ENCODE measurements around the gene RNF31. TPM values are rescaled to one million over a fixed set of nuclear protein-coding genes. Genes with fewer than 3 reads are reported as not detected.

RNF31 gene
- total RNA-seq, 1 donor from 2014 or later, result 79.4 TPM

DNA sequence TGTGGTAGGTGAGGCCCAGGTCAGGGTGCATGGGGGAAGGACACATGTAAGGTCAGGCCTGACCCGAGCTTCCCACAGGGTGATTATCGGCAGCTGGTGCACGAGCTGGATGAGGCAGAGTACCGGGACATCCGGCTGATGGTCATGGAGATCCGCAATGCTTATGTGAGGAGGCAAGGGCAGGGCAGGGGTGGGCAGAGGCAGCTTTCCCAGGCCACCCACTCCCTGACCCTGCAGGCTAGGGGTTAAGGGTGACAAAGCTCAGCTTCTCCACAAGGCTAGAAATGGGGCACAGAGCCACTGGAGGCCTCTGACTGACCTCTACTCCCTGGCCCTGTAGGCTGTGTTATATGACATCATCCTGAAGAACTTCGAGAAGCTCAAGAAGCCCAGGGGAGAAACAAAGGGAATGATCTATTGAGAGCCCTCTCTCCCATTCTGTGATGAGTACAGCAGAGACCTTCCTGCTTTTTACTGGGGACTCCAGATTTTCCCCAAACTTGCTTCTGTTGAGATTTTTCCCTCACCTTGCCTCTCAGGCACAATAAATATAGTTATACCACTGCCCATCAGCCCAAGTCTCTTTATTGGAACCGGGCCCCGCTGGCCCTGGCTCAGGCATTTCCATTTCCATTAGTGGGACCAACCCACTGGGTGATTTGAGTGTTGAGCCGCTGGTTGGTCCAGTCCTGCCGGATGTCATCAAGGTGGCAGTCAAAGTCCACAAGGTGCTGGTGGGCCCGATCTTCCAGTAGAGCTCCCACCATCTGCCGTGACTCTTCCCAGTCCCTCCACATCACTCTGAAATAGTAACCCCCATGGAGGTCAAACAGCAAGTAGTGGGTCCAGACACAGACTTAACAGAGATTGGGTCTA lies 8.7 kb upstream of the RNF31 start:
- no peak overlapping the region for H3K4me3 ChIP-seq (ENCODE audit: low read depth, low read length)
- TF ChIP-seq, protein P1, sequence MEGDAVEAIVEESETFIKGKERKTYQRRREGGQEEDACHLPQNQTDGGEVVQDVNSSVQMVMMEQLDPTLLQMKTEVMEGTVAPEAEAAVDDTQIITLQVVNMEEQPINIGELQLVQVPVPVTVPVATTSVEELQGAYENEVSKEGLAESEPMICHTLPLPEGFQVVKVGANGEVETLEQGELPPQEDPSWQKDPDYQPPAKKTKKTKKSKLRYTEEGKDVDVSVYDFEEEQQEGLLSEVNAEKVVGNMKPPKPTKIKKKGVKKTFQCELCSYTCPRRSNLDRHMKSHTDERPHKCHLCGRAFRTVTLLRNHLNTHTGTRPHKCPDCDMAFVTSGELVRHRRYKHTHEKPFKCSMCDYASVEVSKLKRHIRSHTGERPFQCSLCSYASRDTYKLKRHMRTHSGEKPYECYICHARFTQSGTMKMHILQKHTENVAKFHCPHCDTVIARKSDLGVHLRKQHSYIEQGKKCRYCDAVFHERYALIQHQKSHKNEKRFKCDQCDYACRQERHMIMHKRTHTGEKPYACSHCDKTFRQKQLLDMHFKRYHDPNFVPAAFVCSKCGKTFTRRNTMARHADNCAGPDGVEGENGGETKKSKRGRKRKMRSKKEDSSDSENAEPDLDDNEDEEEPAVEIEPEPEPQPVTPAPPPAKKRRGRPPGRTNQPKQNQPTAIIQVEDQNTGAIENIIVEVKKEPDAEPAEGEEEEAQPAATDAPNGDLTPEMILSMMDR (conservative IDR thresholded peaks at IDR 0.05; ENCODE audit: low read depth, low read length), result no peak
- no peak for DNase-seq (ENCODE audit: low read depth)

DNA sequence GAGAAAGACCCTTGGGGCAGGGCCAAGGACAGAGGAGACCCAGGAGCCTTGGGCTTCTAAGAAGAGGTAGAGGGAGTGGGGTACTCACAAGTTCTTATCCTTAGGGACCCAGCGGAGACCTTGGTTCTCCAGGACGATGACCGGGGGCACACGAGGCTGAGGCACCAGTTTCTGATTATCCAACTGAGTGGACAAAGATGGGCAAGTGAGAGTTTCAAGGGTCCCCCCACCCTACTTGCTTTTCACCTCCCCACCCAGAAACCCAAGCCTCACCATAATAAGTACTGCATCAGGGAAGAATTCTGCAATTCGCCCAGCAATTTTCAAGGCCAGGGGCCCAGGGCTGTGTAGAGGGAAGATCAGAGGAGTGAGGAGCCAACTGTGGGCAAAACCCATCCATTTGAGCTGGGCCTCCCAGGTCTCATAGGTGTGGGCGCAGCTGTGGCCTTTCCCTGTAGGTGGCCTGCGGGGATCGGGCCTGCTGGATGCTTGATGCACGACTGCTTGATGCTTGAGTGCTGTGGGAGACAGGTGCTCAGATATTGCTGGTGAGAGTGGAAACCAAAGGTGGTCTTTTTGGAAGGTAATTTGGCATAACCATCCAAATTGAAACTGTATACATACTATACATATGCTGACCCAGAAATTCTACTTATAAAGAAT lies 7.9 kb upstream of the RNF31 start:
- TF ChIP-seq, protein P1 (conservative IDR thresholded peaks at IDR 0.05; ENCODE audit: low read depth, low read length), result no peak
- H3K4me3 ChIP-seq (ENCODE audit: low read depth, low read length), result peak overlapping the region; percentile 89
- no peak for DNase-seq (ENCODE audit: low read depth)

DNA sequence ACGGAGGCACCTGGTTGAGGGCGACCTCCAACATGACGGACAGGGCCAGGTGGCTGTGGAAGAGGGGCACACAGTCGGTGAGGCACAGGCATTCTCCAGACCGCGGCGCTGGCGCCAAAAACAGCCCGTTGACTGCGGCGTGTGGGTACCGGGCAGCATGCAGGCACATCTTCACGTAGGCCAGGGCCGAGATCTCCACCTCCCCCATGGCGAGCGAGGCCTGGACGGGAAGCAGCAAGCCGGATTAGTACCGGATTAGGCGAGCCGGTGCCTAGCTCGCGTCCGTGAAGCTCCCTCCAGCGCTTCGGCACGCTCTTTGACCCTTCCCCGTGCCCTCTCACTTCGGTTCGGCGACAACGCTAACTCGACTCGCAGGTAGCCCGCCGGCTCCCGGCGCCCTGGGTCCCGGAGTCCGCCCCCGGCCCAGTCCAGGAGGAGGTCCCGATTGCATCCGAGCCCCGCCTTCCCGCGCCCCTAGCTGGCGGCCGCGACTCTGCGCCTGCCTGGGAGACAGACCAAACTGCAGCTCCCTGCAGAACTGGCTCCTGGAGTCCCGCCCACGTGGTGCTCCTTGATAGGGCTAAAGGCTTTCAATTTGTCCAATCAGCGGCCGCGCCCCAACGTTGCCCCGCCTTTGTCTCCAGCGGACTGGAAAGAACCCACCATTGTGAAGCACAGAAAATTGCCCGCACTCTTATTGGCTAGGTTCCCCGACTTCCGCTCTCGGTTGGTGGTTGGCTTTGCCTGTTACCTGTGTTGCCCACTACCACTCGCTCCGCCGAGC lies 6.0 kb upstream of the RNF31 start, which contains the start of gene EMC9:
EMC9 (minus strand) TSS at position 495 of the 784 bp plus-strand sequence; CDS start at position 208, 287 bp downstream.
- TF ChIP-seq, protein P1 (conservative IDR thresholded peaks at IDR 0.05; ENCODE audit: low read depth, low read length), result peak; percentile 37
- peak; percentile 91 for DNase-seq (ENCODE audit: low read depth)
- H3K4me3 ChIP-seq (ENCODE audit: low read depth, low read length), result peak within 1 kb of the TSS; percentile 89

DNA sequence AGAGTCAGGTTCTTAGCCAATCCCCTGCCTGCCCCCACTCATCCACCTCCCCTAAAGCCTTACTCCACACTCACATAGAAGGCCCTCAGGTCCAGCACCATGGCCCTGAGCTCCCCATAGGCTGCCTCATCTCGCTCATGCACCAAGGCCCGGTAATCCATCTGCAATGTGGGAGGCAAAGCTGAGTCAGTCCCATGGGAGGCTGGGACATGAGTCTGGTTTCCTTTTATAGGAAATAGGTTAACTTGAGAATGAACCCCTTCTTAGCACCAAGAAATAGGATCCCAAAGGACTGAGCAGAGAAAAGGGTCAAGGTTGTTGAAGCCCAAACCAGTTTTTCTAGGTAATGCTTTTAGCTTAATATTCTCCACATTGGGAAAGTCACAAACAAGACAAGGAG lies 3.8 kb upstream of the RNF31 start:
- no peak for DNase-seq (ENCODE audit: low read depth)
- TF ChIP-seq, protein P1 (conservative IDR thresholded peaks at IDR 0.05; ENCODE audit: low read depth, low read length), result no peak
- H3K4me3 ChIP-seq (ENCODE audit: low read depth, low read length), result no peak overlapping the region

DNA sequence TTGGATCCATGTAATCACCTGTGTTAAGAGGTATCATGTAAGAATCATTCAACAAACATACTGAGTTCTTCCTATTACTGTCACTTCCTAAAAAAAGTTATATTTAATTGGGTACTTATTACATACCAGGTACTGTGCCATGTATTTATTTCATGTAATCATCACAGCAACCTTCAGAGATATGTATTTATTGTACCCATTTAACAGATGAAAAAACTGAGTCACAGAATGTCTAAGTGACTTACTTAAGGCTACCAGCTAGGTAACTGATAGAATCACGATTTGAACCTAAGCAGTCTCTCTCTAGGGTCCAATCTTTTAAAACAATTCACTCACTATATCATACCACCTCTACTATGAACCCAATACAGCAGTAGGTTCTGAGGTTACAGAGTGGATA lies 2.8 kb upstream of the RNF31 start:
- TF ChIP-seq, protein P1 (conservative IDR thresholded peaks at IDR 0.05; ENCODE audit: low read depth, low read length), result no peak

DNA sequence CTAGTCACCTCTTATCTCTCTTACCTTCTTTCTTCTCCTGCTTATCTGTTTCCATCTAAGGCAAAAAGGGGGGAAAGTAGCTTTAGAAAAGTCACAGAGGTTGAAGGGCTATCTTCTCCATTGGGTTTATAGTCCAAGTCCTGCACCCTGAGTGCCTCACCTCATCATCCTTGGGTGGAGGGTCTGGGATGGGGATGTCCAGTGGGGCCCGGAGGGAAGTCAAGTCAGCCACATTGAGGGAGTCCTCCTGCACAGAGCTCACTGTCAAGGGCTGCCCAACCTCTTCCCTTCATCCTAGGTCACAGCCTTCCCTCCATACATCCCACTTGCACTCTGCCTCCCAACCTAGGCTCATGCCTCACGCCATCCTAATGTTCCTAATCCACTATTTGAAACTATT lies 2.1 kb upstream of the RNF31 start:
- TF ChIP-seq, protein P1 (conservative IDR thresholded peaks at IDR 0.05; ENCODE audit: low read depth, low read length), result no peak
- peak overlapping the region; percentile 94 for H3K4me3 ChIP-seq (ENCODE audit: low read depth, low read length)
- no peak for DNase-seq (ENCODE audit: low read depth)

More for the DNA sequence above, 2.8 kb upstream of the RNF31 start:
- H3K4me3 ChIP-seq (ENCODE audit: low read depth, low read length), result no peak overlapping the region
- DNase-seq (ENCODE audit: low read depth), result no peak
